Spleen (tissue), 7 donors: ENCODE results near the gene KLC3.

Experiments used
- CTCF ChIP-seq, 11 experiments: fragments of 200-600 bp in 7 of 11; fragments of 450-650 bp in 4 of 11; sonication (generic) in 4 of 11; IDR thresholded peaks in 8 of 11; conservative IDR thresholded peaks in 3 of 11; 1 replicate in 7 of 11; 2 replicates in 4 of 11; pipeline versions ENCODE4 v1.4.0 to v1.8.0; 2016 to 2021; ENCODE audit warnings: antibody characterized with exemption in 11 of 11, inconsistent platforms in 4 of 11, mild to moderate bottlenecking in 1 of 11
- POLR2A ChIP-seq, 3 donors: fragments of 450-650 bp; IDR thresholded peaks; one replicate each; pipeline ENCODE4 v1.5.1; 2017; ENCODE audit warnings: antibody characterized with exemption in 3 of 3, mild to moderate bottlenecking in 1 of 3
- POLR2AphosphoS5 ChIP-seq, 3 donors: sonication (generic); formaldehyde crosslinking; IDR thresholded peaks; one replicate each; pipeline ENCODE4 v1.5.1; 2017; ENCODE audit warnings: antibody characterized with exemption in 3 of 3
- donor health status: DM: no; HTN: no; CAD: no; lungs with moderate emphysema.
- donor health status: DM: no; HTN: no; CAD: no.
- donor health status: DM: no; HTN: no; CAD: no.

- TF ChIP-seq CTCF (IDR thresholded peaks at IDR 0.05 in 8 of 11, conservative IDR thresholded peaks at IDR 0.05 in 3 of 11) (no peak), POLR2AphosphoS5 (IDR thresholded peaks at IDR 0.05) (no peak), POLR2A (IDR thresholded peaks at IDR 0.05) (no peak)
Measured at GRCh38 chr19:45391871-45392665, 51.5 kb downstream of the KLC3 start.
